Loucy (cell line): Measurements from ENCODE around the gene RAI14.

Experiments used
- H2AFZ ChIP-seq: fragments of 200-600 bp; sonication (generic); 2 replicates; pipeline ENCODE4 v1.6.0; 2016; ENCODE audit warnings: antibody characterized with exemption, mild to moderate bottlenecking, low read length, moderate library complexity
- H3F3A ChIP-seq: fragments of 200-600 bp; 2 replicates; pipeline ENCODE4 v1.6.0; 2016; ENCODE audit warnings: antibody characterized with exemption, low read depth, mild to moderate bottlenecking
- H3K27me3 ChIP-seq: fragments of 200-600 bp; sonication (generic); 2 replicates; pipeline ENCODE4 v1.6.1; 2014; ENCODE audit warnings: low read length, mild to moderate bottlenecking; ENCODE audit not compliant: insufficient read depth, poor library complexity, severe bottlenecking
- H3K36me3 ChIP-seq: fragments of 200-600 bp; sonication (generic); 2 replicates; pipeline ENCODE4 v1.6.1; 2016; ENCODE audit warnings: low read length; ENCODE audit not compliant: insufficient read depth
- H3K4me1 ChIP-seq: fragments of 200-600 bp; sonication (generic); 2 replicates; pipeline ENCODE4 v1.5.1; 2014; ENCODE audit warnings: low read length, mild to moderate bottlenecking; ENCODE audit not compliant: insufficient read depth, poor library complexity, severe bottlenecking
- H3K4me2 ChIP-seq: fragments of 200-600 bp; sonication (generic); 2 replicates; pipeline ENCODE4 v1.6.0; 2014; ENCODE audit warnings: antibody characterized with exemption, low read length, low read depth, mild to moderate bottlenecking; ENCODE audit not compliant: poor library complexity, severe bottlenecking
- H3K4me3 ChIP-seq: fragments of 200-600 bp; sonication (generic); 2 replicates; pipeline ENCODE4 v1.5.1; 2014; ENCODE audit warnings: low read length, mild to moderate bottlenecking, mixed read lengths; ENCODE audit not compliant: poor library complexity, severe bottlenecking
- H3K79me2 ChIP-seq: fragments of 200-600 bp; sonication (generic); 2 replicates; pipeline ENCODE4 v1.6.1; 2014; ENCODE audit warnings: low read length; ENCODE audit not compliant: insufficient read depth
- H3K9ac ChIP-seq: fragments of 200-600 bp; sonication (generic); 2 replicates; pipeline ENCODE4 v1.6.0; 2014; ENCODE audit warnings: mild to moderate bottlenecking, low read depth, low read length, moderate library complexity; ENCODE audit not compliant: poor library complexity, severe bottlenecking
- H3K9me2 ChIP-seq: fragments of 200-600 bp; sonication (generic); replicated peaks from 2 replicates; pipeline ENCODE4 v1.6.1; 2016; ENCODE audit warnings: low read depth, low read length, mixed read lengths
- H3K9me3 ChIP-seq: fragments of 200-600 bp; sonication (generic); 2 replicates; pipeline ENCODE4 v1.6.1; 2014; ENCODE audit warnings: mild to moderate bottlenecking, antibody characterized with exemption, low read length, low read depth; ENCODE audit not compliant: insufficient read depth
- H4K20me1 ChIP-seq: fragments of 200-600 bp; sonication (generic); 2 replicates; pipeline ENCODE4 v1.6.0; 2014; ENCODE audit warnings: antibody characterized with exemption, low read length, mild to moderate bottlenecking; ENCODE audit not compliant: insufficient read depth, poor library complexity, severe bottlenecking
- EZH2phosphoT487 ChIP-seq: fragments of 200-600 bp; IDR thresholded peaks from 2 replicates; pipeline ENCODE4 v1.6.1; 2018; ENCODE audit warnings: antibody characterized with exemption, mild to moderate bottlenecking, moderate library complexity, borderline replicate concordance
- TF ChIP-seq, protein P1 (sequence below): fragments of 200-600 bp; sonication (generic); conservative IDR thresholded peaks from 2 replicates; pipeline ENCODE4 v1.5.1; 2014; ENCODE audit warnings: mild to moderate bottlenecking, antibody characterized with exemption, low read length

Gene RAI14

GRCh38 chr5:34708777-34709176, 52.6 kb downstream of the RAI14 start:
- no peaks in the 10 kb centered on the region for H3K27me3 ChIP-seq
- H4K20me1 ChIP-seq = no peaks in the 10 kb centered on the region
- H3K9me2 ChIP-seq = no peaks in the 10 kb centered on the region
- no peaks in the 10 kb centered on the region for H3K9me3 ChIP-seq
- H2AFZ ChIP-seq = no peak overlapping the region
- no peak overlapping the region for H3K4me2 ChIP-seq
- TF ChIP-seq, protein P1, sequence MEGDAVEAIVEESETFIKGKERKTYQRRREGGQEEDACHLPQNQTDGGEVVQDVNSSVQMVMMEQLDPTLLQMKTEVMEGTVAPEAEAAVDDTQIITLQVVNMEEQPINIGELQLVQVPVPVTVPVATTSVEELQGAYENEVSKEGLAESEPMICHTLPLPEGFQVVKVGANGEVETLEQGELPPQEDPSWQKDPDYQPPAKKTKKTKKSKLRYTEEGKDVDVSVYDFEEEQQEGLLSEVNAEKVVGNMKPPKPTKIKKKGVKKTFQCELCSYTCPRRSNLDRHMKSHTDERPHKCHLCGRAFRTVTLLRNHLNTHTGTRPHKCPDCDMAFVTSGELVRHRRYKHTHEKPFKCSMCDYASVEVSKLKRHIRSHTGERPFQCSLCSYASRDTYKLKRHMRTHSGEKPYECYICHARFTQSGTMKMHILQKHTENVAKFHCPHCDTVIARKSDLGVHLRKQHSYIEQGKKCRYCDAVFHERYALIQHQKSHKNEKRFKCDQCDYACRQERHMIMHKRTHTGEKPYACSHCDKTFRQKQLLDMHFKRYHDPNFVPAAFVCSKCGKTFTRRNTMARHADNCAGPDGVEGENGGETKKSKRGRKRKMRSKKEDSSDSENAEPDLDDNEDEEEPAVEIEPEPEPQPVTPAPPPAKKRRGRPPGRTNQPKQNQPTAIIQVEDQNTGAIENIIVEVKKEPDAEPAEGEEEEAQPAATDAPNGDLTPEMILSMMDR = no peak
- TF ChIP-seq EZH2phosphoT487 = no peak
- H3K4me1 ChIP-seq = peaks cover 6% of the 10 kb centered on the region
- H3K4me3 ChIP-seq = no peak overlapping the region
- H3K79me2 ChIP-seq = no peaks in the 10 kb centered on the region
- H3K36me3 ChIP-seq = no peaks in the 10 kb centered on the region
- H3K9ac ChIP-seq = no peak overlapping the region
- no peaks in the 10 kb centered on the region for H3F3A ChIP-seq

- Histone ChIP-seq H2AFZ (no peak overlapping the region), H3K9me3 (no peaks in the 10 kb centered on the region), H3K9ac (no peak overlapping the region), H3K9me2 (no peaks in the 10 kb centered on the region), H4K20me1 (no peaks in the 10 kb centered on the region), H3K79me2 (no peaks in the 10 kb centered on the region), H3K4me2 (no peak overlapping the region), H3K27me3 (no peaks in the 10 kb centered on the region), H3K4me3 (no peak overlapping the region), H3F3A (no peaks in the 10 kb centered on the region), H3K4me1 (peaks cover 6% of the 10 kb centered on the region), H3K36me3 (no peaks in the 10 kb centered on the region)
- TF ChIP-seq EZH2phosphoT487 = no peak
- TF ChIP-seq, protein P1 = no peak
Observed at GRCh38 chr5:34709861-34710673, 53.9 kb downstream of the RAI14 start.

DNA sequence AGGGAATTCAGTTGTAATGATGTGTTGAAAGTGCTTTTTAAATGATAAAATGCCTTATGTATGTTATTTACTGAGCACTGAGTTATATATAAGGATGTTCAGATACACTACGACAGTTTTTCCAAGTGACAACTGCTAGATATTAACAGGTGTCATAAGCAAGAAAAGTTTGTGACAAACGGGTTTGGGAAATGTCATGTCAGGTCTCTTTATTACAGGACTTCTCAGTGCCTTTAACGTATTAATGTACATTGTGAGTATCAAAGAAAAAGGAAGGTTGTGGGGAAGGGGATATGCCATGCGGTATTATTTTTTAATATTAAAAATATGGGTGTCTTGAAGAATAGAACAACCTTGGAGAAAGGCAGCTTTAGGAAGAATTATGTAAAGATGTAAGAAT, 56.4 kb downstream of the RAI14 start:
- Histone ChIP-seq H4K20me1 (no peaks in the 10 kb centered on the region), H3K27me3 (no peaks in the 10 kb centered on the region), H3K4me1 (peaks cover 3% of the 10 kb centered on the region), H3K9me2 (no peaks in the 10 kb centered on the region), H3F3A (no peaks in the 10 kb centered on the region), H3K9ac (no peak overlapping the region), H3K4me3 (no peak overlapping the region), H3K36me3 (no peaks in the 10 kb centered on the region), H3K79me2 (no peaks in the 10 kb centered on the region), H3K9me3 (no peaks in the 10 kb centered on the region), H2AFZ (no peak overlapping the region), H3K4me2 (no peak overlapping the region)
- TF ChIP-seq, protein P1 = no peak
- TF ChIP-seq EZH2phosphoT487 = no peak
